WTC11 (cell line): ENCODE measurements around the gene SH3BP2. TPM values are rescaled to one million over a fixed set of nuclear protein-coding genes. Genes with fewer than 3 reads are reported as not detected.

ENCODE experiments used
- ATAC-seq: fragments of 200-7000 bp; cut with Tn5 transposase; 2 replicates; pipeline ENCODE4 v1.10.0; 2021; ENCODE audit warnings: mild to moderate bottlenecking, moderate library complexity
- CTCF ChIA-PET: fragments of 300-600 bp; sonication (Branson Sonifier 250); formaldehyde crosslinking; loops from one replicate; lab custom pipeline; 2021; ENCODE audit warnings: antibody characterized with exemption; lab: Charles Lee
- POLR2A ChIA-PET: fragments of 350-600 bp; sonication (Branson Sonifier 250); formaldehyde crosslinking; loops from one replicate; lab custom pipeline; 2021; ENCODE audit warnings: antibody characterized with exemption; lab: Charles Lee
- DNase-seq: peaks from one replicate; pipeline ENCODE4 v3.0.0; 2021; ENCODE audit warnings: low spot score
- H3K27ac Mint-ChIP-seq: 2 replicates; pipeline ENCODE4 v1.8.0; 2021; ENCODE audit warnings: mixed read lengths
- H3K27me3 Mint-ChIP-seq: 2 replicates; pipeline ENCODE4 v1.8.0; 2021; ENCODE audit warnings: low read depth, mild to moderate bottlenecking, moderate library complexity, mixed read lengths
- H3K36me3 Mint-ChIP-seq: 2 replicates; pipeline ENCODE4 v1.8.0; 2021; ENCODE audit warnings: mixed read lengths
- H3K4me1 Mint-ChIP-seq: 2 replicates; pipeline ENCODE4 v1.8.0; 2022; ENCODE audit warnings: mixed read lengths
- H3K4me3 Mint-ChIP-seq: 2 replicates; pipeline ENCODE4 v1.8.0; 2021; ENCODE audit warnings: mild to moderate bottlenecking, moderate library complexity, mixed read lengths
- H3K9me3 Mint-ChIP-seq: 2 replicates; pipeline ENCODE4 v1.8.0; 2021; ENCODE audit warnings: mixed read lengths
- AR ChIP-seq: fragments of 250-450 bp; sonication (Bioruptor Pico); IDR thresholded peaks from 2 replicates; pipeline ENCODE4 v1.9.0; 2021; ENCODE audit warnings: mild to moderate bottlenecking
- ARID4B ChIP-seq: sonication (generic); formaldehyde crosslinking; IDR thresholded peaks from 2 replicates; pipeline ENCODE4 v1.8.0; 2023; ENCODE audit warnings: missing genetic modification reagents, mild to moderate bottlenecking, borderline replicate concordance
- ATF2 ChIP-seq: sonication (generic); formaldehyde crosslinking; IDR thresholded peaks from 2 replicates; pipeline ENCODE4 v1.8.1; 2022; ENCODE audit warnings: low read depth, missing genetic modification reagents, borderline replicate concordance
- CREM ChIP-seq: sonication (generic); formaldehyde crosslinking; IDR thresholded peaks from 2 replicates; pipeline ENCODE4 v1.8.1; 2022; ENCODE audit warnings: mild to moderate bottlenecking, missing genetic modification reagents, moderate library complexity
- CTCF ChIP-seq: fragments of 200-600 bp; IDR thresholded peaks from 2 replicates; pipeline ENCODE4 v1.8.0; 2022; ENCODE audit warnings: antibody characterized with exemption
- ESRRA ChIP-seq: sonication (generic); formaldehyde crosslinking; IDR thresholded peaks from 2 replicates; pipeline ENCODE4 v1.8.1; 2022; ENCODE audit warnings: mild to moderate bottlenecking, missing genetic modification reagents, borderline replicate concordance
- JAZF1 ChIP-seq: fragments of 250-450 bp; sonication (Bioruptor Pico); IDR thresholded peaks from 2 replicates; pipeline ENCODE4 v1.9.0; 2021; ENCODE audit warnings: moderate library complexity, mild to moderate bottlenecking, inconsistent platforms
- MLX ChIP-seq: sonication (generic); formaldehyde crosslinking; IDR thresholded peaks from 2 replicates; pipeline ENCODE4 v1.8.1; 2023; ENCODE audit warnings: mild to moderate bottlenecking, missing genetic modification reagents, moderate library complexity
- MYBL2 ChIP-seq: sonication (generic); formaldehyde crosslinking; IDR thresholded peaks from 2 replicates; pipeline ENCODE4 v1.8.1; 2023; ENCODE audit warnings: mild to moderate bottlenecking, moderate library complexity, missing genetic modification reagents
- NR3C1 ChIP-seq: sonication (generic); formaldehyde crosslinking; conservative IDR thresholded peaks from 2 replicates; pipeline ENCODE4 v1.8.1; 2023; ENCODE audit warnings: low read depth, mild to moderate bottlenecking, missing genetic modification reagents
- SOX15 ChIP-seq: fragments of 250-450 bp; sonication (Bioruptor Pico); IDR thresholded peaks from 2 replicates; pipeline ENCODE4 v1.9.0; 2021; ENCODE audit warnings: mild to moderate bottlenecking
- SP1 ChIP-seq: sonication (generic); formaldehyde crosslinking; conservative IDR thresholded peaks from 2 replicates; pipeline ENCODE4 v1.8.1; 2022; ENCODE audit warnings: missing genetic modification reagents
- TP53 ChIP-seq: sonication (generic); formaldehyde crosslinking; IDR thresholded peaks from 2 replicates; pipeline ENCODE4 v1.8.1; 2023; ENCODE audit warnings: mild to moderate bottlenecking, missing genetic modification reagents
- ZNF138 ChIP-seq: sonication (generic); formaldehyde crosslinking; conservative IDR thresholded peaks from 2 replicates; pipeline ENCODE4 v1.8.1; 2022; ENCODE audit warnings: mild to moderate bottlenecking, moderate library complexity, missing genetic modification reagents
- ZNF219 ChIP-seq: sonication (generic); formaldehyde crosslinking; IDR thresholded peaks from 2 replicates; pipeline ENCODE4 v1.8.0; 2023; ENCODE audit warnings: missing genetic modification reagents, mild to moderate bottlenecking, borderline replicate concordance
- ZNF396 ChIP-seq: fragments of 250-450 bp; sonication (Bioruptor Pico); IDR thresholded peaks from 2 replicates; pipeline ENCODE4 v1.8.0; 2021; ENCODE audit warnings: mild to moderate bottlenecking, moderate library complexity, borderline replicate concordance
- ZSCAN18 ChIP-seq: fragments of 250-450 bp; sonication (Bioruptor Pico); IDR thresholded peaks from 2 replicates; pipeline ENCODE4 v2.1.2; 2022; ENCODE audit warnings: mild to moderate bottlenecking, moderate library complexity
- total RNA-seq: library from RNA; stranded (reverse); gene quantifications from 3 replicates; pipeline ENCODE4 v1.2.3, GENCODE V29; 2021
- TF ChIP-seq, protein P1 (sequence below): fragments of 250-450 bp; sonication (Bioruptor Pico); IDR thresholded peaks from 2 replicates; pipeline ENCODE4 v1.8.0; 2021; ENCODE audit warnings: mild to moderate bottlenecking
- TF ChIP-seq, protein P2 (sequence below): sonication (generic); formaldehyde crosslinking; IDR thresholded peaks from 2 replicates; pipeline ENCODE4 v1.8.0; 2022; ENCODE audit warnings: mild to moderate bottlenecking, missing genetic modification reagents

SH3BP2 gene
- total RNA-seq, 1 experiment from 2014 or later: 49.1 TPM

- ChIA-PET POLR2A (interaction anchor here (0.5 to 1.2 kb wide), 2 partner anchors 14 to 17 kb away, joined by 3 read pairs; no protein-coding TSS in a partner anchor), CTCF (interaction anchor here (0.6 kb wide), 1 partner anchor 67 kb away, joined by 3 read pairs; no protein-coding TSS in a partner anchor)
- ATAC-seq: no peak
- Mint-ChIP-seq H3K4me1 (peaks cover 26% of the 10 kb centered on the region), H3K27me3 (peaks cover 3% of the 10 kb centered on the region; the same call in 1 of the 2 replicates), H3K27ac (no peak overlapping the region), H3K9me3 (peaks cover 14% of the 10 kb centered on the region), H3K36me3 (no peaks in the 10 kb centered on the region), H3K4me3 (no peak overlapping the region)
- DNase-seq: no peak
- TF ChIP-seq TP53 (CRISPR knock-in tag) (no peak), ZNF219 (CRISPR knock-in tag) (no peak), CREM (CRISPR knock-in tag) (no peak), NR3C1 (CRISPR knock-in tag) (no peak), ESRRA (no peak), SP1 (CRISPR knock-in tag) (no peak), ZNF138 (no peak), ZNF396 (CRISPR knock-in tag) (no peak), SOX15 (CRISPR knock-in tag) (no peak), ZSCAN18 (no peak), MYBL2 (no peak), JAZF1 (no peak), ARID4B (no peak), ATF2 (CRISPR knock-in tag) (no peak), CTCF (no peak), MLX (CRISPR knock-in tag) (no peak), AR (CRISPR knock-in tag) (no peak)
- TF ChIP-seq, protein P1, sequence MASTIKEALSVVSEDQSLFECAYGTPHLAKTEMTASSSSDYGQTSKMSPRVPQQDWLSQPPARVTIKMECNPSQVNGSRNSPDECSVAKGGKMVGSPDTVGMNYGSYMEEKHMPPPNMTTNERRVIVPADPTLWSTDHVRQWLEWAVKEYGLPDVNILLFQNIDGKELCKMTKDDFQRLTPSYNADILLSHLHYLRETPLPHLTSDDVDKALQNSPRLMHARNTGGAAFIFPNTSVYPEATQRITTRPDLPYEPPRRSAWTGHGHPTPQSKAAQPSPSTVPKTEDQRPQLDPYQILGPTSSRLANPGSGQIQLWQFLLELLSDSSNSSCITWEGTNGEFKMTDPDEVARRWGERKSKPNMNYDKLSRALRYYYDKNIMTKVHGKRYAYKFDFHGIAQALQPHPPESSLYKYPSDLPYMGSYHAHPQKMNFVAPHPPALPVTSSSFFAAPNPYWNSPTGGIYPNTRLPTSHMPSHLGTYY (CRISPR knock-in tag): no peak
- TF ChIP-seq, protein P2, sequence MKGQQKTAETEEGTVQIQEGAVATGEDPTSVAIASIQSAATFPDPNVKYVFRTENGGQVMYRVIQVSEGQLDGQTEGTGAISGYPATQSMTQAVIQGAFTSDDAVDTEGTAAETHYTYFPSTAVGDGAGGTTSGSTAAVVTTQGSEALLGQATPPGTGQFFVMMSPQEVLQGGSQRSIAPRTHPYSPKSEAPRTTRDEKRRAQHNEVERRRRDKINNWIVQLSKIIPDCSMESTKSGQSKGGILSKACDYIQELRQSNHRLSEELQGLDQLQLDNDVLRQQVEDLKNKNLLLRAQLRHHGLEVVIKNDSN (CRISPR knock-in tag): no peak
Measured at GRCh38 chr4:2768124-2768523, 24.8 kb upstream of the SH3BP2 start.
